ENCODE data around the gene CSNK2B.

Gene CSNK2B

GRCh38 chr6:31660381-31661261 lies 5.3 kb upstream of the CSNK2B start, which contains the start of gene C6orf47 (continued):
- TF ChIP-seq ZNF518A (tag by site-specific recombination; conservative IDR thresholded peaks at IDR 0.05; ENCODE audit: low read depth) (no peak), ZNF140 (tag by site-specific recombination; IDR thresholded peaks at IDR 0.05) (no peak), ZNF621 (tag by site-specific recombination; IDR thresholded peaks at IDR 0.05) (no peak), REST (tag by site-specific recombination; IDR thresholded peaks at IDR 0.05) (0 out of 2 replicates have a peak, but pooled peaks have one; percentile 31), ZNF514 (tag by site-specific recombination; IDR thresholded peaks at IDR 0.05) (no peak), ZNF473 (tag by site-specific recombination; IDR thresholded peaks at IDR 0.05) (no peak), ZFHX2 (tag by site-specific recombination; conservative IDR thresholded peaks at IDR 0.05) (peak; percentile 74), ZBTB6 (tag by site-specific recombination; IDR thresholded peaks at IDR 0.05) (no peak; the same call in 1 of the 2 replicates), PATZ1 (tag by site-specific recombination; IDR thresholded peaks at IDR 0.05) (peak; percentile 88), ZNF548 (tag by site-specific recombination; IDR thresholded peaks at IDR 0.05) (no peak), ZNF623 (tag by site-specific recombination; IDR thresholded peaks at IDR 0.05) (no peak; the same call in 1 of the 2 replicates), ZNF404 (tag by site-specific recombination; IDR thresholded peaks at IDR 0.05) (no peak), PBX3 (CRISPR knock-in tag; IDR thresholded peaks at IDR 0.05) (peak; percentile 66; the same call in 1 of the 2 replicates), ZNF830 (tag by site-specific recombination; IDR thresholded peaks at IDR 0.05; ENCODE audit: low read depth) (no peak), ZFP41 (tag by site-specific recombination; IDR thresholded peaks at IDR 0.05; ENCODE audit: borderline replicate concordance) (no peak), ZNF529 (tag by site-specific recombination; IDR thresholded peaks at IDR 0.05; ENCODE audit: insufficient replicate concordance) (no peak), ZNF747 (tag by site-specific recombination; IDR thresholded peaks at IDR 0.05) (no peak)
- TF ChIP-seq, protein P1, sequence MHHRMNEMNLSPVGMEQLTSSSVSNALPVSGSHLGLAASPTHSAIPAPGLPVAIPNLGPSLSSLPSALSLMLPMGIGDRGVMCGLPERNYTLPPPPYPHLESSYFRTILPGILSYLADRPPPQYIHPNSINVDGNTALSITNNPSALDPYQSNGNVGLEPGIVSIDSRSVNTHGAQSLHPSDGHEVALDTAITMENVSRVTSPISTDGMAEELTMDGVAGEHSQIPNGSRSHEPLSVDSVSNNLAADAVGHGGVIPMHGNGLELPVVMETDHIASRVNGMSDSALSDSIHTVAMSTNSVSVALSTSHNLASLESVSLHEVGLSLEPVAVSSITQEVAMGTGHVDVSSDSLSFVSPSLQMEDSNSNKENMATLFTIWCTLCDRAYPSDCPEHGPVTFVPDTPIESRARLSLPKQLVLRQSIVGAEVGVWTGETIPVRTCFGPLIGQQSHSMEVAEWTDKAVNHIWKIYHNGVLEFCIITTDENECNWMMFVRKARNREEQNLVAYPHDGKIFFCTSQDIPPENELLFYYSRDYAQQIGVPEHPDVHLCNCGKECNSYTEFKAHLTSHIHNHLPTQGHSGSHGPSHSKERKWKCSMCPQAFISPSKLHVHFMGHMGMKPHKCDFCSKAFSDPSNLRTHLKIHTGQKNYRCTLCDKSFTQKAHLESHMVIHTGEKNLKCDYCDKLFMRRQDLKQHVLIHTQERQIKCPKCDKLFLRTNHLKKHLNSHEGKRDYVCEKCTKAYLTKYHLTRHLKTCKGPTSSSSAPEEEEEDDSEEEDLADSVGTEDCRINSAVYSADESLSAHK (tag by site-specific recombination; IDR thresholded peaks at IDR 0.05) = no peak
- TF ChIP-seq, protein P2, sequence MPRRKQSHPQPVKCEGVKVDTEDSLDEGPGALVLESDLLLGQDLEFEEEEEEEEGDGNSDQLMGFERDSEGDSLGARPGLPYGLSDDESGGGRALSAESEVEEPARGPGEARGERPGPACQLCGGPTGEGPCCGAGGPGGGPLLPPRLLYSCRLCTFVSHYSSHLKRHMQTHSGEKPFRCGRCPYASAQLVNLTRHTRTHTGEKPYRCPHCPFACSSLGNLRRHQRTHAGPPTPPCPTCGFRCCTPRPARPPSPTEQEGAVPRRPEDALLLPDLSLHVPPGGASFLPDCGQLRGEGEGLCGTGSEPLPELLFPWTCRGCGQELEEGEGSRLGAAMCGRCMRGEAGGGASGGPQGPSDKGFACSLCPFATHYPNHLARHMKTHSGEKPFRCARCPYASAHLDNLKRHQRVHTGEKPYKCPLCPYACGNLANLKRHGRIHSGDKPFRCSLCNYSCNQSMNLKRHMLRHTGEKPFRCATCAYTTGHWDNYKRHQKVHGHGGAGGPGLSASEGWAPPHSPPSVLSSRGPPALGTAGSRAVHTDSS (tag by site-specific recombination; IDR thresholded peaks at IDR 0.05) = no peak
